Skin epidermis (tissue), 12 donors: ENCODE results near the gene DCLK2.
A peak's percentile ranks its signal among the peaks of the same experiment; 100 is the strongest.

Experiments
- H3K27ac ChIP-seq, 21 experiments: fragments of 200-600 bp; sonication (generic) in 11 of 21; one replicate each; pipeline ENCODE4 v1.5.0; 2020; ENCODE audit warnings: mild to moderate bottlenecking in 3 of 21, inconsistent platforms in 2 of 21, moderate library complexity in 2 of 21
- H3K4me3 ChIP-seq, 7 experiments: fragments of 200-600 bp; sonication (generic) in 2 of 7; one replicate each; pipeline ENCODE4 v1.5.0; 2020; ENCODE audit warnings: inconsistent platforms in 2 of 7, mild to moderate bottlenecking in 2 of 7, moderate library complexity in 1 of 7

The DCLK2 gene

DNA sequence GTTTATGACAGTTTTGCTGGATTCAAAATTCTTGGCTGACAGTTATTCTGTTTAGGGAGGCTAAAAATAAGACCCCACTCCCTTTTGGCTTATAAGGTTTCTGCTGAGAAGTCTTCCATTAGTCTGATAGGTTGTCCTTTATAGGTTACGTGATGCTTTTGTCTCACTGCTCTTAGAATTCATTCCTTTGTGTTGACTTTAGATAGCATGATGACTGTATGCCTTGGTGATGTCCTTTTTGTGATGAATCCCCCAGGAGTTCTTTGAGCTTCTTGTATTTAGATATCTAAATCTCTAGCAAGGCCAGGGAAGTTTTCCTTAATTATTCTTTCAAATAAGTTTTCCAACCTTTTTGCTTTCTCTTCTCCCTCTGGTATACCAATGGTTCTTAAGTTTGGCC lies 36.4 kb downstream of the DCLK2 start:
- Histone ChIP-seq H3K27ac (no peak overlapping the region), H3K4me3 (no peak overlapping the region)

DNA sequence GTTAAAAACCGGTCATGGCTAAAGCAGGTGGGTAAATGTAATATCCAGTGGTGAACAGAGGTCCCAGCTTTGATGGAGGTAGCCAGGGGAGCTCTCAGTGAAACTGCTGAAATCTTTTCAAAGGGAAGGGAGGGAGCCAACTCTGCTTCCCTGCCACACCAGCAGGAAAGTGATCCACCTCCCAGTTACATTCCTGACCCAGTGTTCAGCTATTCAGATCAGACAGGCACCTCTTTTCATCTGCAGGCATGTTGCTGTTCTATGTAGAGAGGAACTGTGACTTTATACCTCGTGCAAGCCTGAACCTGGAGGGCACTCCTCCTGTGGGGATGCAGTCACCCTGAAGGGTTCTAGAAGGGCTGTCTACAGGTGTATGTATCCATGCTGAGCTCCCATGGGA lies 37.6 kb downstream of the DCLK2 start:
- Histone ChIP-seq H3K27ac (no peak overlapping the region), H3K4me3 (no peak overlapping the region)

DNA sequence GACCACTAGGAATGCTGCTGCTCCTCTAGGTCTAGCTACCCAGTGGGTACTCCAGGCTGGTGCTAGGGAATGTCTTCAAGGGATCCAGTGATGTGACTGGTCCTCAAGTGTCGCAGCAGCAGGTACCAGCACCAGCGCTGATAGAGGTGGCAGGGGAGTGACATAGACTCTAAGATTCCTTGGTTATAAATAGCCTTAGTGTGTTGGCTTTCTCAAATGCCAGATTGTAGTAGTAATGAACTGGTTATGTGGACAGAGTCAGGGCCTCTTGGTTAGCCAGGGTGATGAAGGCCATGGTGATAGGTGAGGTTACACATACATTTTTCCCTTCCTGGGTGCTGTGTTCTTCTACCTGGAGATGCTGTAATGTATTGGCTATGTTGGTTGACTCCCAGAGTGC lies 38.3 kb downstream of the DCLK2 start:
- Histone ChIP-seq H3K4me3 (no peak overlapping the region), H3K27ac (no peak overlapping the region)

DNA sequence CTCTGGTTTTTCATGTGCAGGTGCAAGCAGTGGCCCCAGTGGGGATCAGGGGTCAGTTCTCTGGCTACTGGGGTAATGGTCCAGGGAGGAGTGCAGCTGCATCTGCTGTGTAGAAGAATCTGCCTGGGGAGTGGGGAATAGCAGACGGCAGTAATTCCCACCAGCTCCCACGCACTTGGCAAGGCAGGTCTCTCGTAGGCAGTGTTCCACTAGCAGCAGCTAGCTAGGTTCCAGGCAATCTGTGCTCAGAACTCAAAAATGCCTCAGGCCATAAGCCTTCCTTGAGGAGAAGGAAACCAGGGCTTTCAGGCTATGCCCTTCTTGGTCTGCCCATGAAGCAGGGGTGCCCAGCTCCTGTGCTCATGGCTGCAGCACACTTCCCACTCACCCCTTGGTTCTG lies 38.8 kb downstream of the DCLK2 start:
- Histone ChIP-seq H3K27ac (no peak overlapping the region), H3K4me3 (no peak overlapping the region)

DNA sequence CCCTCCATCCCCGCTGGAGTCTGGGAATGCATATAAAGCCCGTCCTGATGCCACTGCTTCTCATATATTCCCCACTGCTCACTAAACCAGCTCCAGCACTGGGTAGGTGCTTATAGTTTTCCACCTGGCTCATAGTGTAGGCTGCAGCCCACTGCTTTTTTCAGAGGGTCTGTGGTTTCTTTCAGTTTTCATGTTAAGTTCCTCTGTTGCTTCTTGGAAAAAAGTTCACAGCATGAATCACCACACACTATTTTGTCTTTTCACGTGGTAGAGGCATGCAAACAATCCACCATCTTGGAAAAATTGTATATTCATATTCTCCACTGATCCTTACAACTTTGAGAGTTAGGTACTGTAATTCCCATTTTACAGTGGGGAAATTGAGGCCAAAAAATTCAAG lies 39.4 kb downstream of the DCLK2 start:
- no peak overlapping the region for H3K27ac ChIP-seq
- no peak overlapping the region for H3K4me3 ChIP-seq

DNA sequence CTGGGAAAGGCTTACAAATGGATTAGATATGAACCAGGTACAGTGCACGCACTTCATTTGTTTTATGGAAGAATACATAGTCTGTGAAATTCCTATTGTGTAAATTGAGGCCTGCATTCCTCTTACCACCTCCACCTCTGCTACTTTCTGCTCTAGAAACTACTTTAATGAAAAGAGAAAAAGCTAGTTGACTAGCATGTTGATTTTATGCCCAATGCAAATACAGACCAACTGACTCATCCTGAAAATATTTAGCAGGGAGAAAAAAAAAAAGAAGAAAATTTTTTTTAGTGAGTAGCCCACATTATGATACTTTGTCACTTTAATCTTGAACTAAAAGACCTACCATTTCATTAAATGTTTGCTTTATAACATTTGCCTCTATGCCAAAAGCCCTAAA lies 41.2 kb downstream of the DCLK2 start:
- H3K4me3 ChIP-seq = no peak overlapping the region
- H3K27ac ChIP-seq = no peak overlapping the region

DNA sequence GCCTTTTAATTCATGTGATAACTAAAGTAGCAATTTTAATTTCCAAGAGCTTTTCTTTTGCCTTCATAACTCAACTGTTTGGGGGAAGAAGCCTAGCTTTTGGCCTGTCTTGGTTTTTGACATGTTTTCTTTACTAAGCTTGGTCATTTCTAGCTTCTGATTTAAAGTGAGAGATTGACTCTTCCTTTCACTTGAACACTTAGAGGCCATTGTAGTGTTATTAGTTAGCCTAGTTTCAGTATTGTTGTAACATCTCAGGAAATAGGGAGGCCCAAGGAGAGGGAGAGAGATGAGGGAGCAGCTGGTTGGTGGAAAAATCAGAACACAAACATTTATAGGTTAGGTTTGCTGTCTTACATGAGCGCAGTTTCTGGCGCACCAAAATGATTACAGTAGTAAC lies 44.8 kb downstream of the DCLK2 start:
- no peak overlapping the region for H3K4me3 ChIP-seq
- H3K27ac ChIP-seq = no peak overlapping the region

DNA sequence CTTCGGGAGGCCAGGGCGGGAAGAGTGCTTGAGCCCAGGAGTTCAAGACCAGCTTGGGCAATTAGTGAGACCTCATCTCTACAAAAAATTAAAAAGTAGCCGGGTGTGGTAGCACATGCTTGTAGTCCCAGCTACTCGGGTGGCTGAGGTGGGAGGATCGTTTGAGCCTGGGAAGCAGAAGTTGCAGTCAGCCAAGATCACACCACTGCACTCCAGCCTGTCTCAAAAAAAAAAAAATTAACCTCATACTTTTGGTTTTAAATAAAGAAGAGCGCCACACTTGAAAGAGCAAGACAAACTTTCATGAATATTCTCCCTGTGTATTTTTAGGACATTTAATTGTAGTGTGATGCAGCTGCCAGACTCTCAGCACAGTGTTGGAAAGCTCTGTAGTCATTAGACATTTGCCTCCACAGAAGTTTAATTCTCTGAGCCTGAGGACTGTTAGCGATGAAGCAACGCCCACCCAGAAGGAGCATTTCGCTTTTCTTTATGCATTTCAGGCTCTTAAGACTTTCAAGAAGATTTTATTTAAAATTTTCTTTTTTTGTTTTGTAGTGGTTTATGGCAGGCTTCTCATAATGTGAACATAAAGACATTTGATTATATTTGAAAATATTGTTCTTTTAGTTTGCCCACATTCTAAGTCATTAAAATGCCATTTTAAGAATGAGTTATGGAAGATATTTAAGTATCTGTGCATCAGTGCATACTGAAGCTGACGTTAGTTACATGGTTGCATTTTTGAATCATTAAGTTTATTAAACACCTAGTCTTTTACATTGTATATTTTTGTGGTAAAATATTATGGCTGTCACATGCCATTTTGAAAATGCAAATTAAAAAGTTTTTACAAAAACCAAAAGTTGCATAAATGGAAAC lies 45.8 kb downstream of the DCLK2 start:
- H3K27ac ChIP-seq = no peak overlapping the region
- no peak overlapping the region for H3K4me3 ChIP-seq

DNA sequence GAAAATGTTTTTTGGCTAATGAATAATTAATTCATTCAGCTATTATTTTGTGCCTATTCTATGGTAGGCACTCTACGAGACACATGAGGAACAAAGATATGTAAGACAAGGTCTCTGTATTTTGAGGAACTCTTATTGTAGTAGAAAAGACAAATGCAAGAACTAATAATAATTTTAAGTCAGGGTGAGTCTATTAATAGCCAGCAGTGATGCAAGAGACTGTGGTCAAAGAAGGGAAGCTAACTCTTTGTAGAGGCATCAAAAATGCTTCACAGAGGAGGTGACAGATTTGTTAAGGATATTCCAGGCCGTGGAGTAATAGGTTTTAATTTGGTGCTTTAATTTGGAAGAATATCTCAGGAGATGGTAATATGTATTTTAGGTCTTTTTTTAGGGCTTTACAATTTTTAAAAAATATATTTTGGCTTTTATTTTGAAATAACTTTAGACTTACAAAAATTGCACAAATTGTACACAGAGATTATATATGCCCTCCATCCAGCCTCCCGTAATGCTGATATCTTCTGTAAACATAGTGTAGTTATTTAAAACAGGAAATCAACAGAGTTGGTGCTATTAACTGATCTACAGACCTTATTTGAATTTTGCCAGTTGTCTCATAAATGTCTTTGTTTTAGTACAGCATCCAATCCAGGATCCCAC lies 48.1 kb downstream of the DCLK2 start:
- Histone ChIP-seq H3K4me3 (no peak overlapping the region), H3K27ac (no peak overlapping the region)

DNA sequence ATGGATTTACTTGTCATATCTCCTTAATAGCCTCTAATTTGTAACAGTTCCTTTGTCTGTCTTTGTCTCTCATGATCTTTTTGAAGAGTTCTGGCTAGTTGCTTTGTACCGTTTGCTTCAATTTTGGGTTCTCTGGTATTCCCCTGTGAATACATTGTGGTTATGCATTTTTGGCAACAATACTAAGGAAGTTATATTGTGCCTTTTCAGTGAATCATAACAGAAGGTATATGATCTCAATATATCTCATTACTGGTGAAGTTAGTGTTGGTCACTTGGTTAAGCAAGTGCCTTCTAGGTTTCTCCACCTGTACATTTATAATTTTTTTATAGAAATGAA lies 48.6 kb downstream of the DCLK2 start:
- no peak overlapping the region for H3K27ac ChIP-seq
- no peak overlapping the region for H3K4me3 ChIP-seq

DNA sequence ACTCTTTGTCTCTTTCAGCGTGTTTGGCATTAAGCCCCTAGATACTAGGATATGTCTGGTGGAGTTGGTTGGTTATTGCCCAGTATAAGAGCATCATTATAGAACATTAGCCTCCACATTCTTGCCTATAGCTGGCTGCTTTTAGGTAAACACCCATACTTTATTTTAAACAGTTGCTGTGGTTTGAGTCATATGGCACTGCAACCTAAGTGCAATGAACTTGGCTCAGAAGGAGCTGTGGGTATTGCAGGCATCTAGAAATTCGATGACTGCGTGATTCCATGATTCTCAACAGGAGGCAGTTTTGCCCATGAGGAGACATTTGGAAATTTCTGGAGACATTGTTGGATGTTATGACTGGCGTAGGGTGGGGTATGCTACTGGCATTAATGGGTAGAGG lies 49.5 kb downstream of the DCLK2 start:
- Histone ChIP-seq H3K27ac (no peak overlapping the region), H3K4me3 (no peak overlapping the region)

DNA sequence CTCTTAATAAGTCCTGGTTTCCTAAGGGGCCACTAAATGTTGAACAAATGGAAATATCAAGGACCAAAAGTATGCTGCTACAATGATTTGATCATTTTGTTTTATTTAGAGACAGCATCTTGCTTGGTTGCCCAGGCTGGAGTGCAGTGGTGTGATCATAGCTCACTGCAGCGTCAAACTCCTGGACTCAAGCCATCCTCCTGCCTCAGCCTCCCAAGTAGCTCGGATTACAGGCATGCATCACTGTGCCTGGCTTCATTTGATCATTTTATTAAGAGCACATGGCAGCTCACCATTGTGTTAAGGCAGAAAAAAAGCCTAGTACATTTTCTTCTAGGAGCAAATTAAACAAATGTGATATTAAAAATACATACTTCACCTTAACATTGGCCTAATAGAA lies 52.7 kb downstream of the DCLK2 start:
- Histone ChIP-seq H3K27ac (no peak overlapping the region), H3K4me3 (no peak overlapping the region)

DNA sequence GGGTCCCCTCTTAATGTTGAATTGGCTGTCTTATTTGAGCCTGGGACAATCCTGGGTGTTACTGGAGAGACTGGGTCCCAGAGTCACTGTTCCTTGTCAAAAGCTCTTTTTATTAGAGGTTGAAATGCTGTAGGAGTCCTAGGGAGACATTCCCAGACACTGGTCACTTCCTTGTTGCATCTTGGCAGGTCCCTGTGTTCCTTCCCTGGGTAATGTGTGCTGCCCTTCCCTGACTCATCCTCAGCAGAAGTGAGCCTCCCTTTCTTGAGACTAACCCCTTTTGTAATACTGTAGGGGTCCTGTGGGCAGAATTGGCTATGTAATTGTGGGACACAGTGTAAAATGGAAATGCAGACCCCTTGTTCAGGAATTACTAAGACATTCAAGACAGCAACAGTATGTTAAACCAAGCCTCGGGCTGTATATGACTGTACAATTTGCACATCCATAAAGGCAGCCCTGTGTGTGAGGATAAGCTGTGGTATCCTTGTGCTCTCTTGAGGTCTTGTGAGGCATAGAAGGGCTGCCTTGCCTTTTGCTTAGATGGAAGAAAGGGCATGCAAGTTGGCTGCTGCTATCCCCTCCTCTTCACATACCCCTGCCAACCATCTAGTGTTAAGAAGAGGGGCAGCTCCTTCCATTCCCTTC lies 53.5 kb downstream of the DCLK2 start:
- H3K4me3 ChIP-seq = no peak overlapping the region
- no peak overlapping the region for H3K27ac ChIP-seq

DNA sequence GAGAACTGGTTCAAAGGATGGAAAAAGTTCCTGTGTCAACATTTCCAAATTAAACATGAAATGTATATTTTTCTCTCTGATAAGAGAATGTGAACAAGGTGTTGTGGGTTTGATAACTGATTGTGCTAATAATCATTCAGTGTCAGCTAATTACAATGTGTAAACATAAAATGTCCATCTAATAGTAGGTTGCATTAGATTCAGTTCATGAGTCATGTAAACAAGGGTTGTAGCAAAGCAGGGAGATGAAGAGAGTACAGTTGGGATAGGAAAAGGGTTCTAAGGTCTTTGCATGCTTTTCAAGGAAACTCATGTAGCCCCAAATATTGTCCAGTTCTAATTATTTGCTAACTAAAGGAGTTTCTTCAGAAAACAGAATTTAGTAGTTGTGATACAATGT lies 55.4 kb downstream of the DCLK2 start:
- no peak overlapping the region for H3K27ac ChIP-seq
- no peak overlapping the region for H3K4me3 ChIP-seq

DNA sequence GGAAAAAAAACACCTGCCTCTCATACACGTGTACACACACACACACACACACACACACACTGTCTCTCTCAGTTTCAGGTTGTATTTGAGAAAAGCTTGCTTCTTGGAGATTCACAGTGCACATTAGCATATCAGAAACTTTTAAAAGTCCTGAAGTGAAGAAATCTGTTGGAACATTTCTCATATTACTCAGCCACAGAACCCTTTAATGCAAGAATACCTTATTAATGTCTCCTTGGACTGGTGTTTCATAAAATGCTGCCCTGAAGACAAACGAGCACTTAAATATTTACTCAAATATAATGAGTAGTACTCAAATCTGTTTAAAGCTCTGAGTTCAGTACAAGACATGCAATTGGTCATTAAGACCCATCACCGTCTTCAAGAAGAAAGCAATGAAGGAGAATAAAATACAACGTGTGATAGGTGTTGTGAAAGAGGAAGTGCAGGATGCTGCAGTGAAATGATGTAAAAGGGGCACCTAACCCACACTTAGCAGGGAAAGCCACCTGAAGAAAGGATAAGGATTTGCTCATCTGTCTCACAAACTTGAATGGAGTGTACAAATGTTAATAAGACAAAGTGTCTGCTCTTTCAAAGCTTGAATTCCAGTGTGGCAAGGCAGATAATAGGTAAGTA lies 57.0 kb downstream of the DCLK2 start:
- Histone ChIP-seq H3K4me3 (no peak overlapping the region), H3K27ac (no peak overlapping the region)

DNA sequence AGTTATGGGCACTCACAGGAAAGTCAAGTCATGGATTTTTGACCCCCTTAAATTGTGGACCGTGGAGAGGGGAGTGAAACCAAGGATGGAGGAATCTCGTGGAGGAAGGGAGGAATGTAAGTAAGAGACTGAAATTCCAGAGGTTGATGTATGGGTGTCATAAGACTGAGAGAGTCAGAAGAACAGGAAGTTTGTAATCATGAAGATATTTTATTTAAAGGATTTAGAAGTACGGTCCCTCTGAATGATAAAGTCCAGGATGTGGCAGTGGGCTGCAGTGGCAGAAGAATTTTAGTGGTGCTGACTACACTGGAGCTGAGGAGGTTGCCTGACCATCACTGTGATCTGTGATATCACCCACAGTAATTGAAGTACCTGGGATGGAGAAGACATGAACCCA lies 57.8 kb downstream of the DCLK2 start:
- Histone ChIP-seq H3K4me3 (no peak overlapping the region), H3K27ac (no peak overlapping the region)

DNA sequence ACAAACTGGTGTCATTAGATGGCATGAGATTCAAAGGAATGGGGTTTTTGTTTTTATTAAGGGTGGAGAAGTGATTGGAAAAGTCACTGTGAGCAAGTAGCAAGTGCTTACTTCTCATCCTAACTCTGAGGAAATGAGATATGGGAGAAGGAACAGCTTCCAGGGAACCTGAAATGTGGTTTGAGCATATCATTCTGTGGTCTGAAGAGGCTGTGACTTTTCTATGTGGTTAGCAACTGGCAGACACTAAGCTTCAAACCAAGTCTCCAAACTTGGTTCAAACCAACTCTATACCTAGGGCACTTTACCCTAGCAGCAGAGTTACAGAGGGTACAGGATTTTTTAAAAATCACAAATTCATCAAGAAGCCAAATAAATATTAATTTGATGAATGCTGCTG lies 58.2 kb downstream of the DCLK2 start:
- no peak overlapping the region for H3K27ac ChIP-seq
- H3K4me3 ChIP-seq = no peak overlapping the region

DNA sequence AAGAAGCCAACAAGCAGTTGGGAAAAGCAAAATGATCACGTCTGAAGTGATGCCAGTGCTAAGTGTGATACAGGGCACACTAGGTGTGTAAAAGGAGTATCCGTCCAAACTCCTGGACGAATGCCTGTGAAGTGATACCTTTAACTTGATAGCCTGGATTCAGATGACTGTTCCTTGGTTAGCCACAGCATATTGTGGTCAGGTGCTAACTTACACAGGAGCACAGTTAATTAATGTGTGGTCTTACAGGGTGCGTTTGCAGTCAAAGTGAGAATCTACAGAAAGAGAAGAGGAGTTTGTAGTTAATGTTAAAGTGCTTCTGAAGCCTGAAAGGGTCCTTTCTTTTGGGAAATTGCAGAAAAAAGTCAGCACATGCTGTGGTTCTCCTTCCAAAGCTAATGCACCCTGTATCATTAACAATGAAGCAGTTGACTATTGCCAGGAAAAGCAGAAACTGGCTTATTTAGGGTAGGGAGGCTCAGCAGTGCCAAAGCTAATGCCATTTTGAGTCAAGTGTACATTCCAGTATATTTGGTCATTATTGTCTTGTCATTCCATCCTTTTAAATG lies 61.1 kb downstream of the DCLK2 start:
- H3K27ac ChIP-seq = no peak overlapping the region
- H3K4me3 ChIP-seq = no peak overlapping the region

DNA sequence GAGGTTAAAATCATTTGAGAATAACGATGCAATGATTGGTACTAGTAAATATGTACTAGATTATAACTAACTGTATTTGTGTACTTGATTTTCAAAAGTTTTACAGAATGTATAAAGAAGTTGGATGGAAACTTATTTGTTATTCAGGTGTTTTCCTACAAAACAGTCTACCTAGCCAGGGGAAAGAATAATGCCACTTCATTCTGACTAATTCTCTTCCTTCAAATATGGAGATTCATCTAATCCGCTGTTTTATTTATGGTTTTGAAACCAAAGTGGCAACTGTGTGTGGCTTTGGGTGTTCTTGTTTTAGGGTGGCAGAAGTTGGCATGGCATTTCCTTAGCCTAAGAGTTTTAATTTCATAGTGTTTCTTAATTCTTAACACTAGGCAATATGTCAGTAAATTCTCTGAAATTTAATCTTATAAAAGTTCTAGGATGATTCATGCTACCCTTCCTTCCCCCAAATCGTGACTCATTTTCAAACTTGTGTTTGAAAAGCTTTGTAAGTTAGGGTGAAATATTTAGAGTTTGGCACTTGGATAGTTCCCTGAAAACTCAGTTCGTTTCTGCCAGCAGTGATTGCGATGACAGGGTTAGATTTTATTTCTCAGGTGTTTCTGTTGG lies 62.6 kb downstream of the DCLK2 start:
- Histone ChIP-seq H3K4me3 (no peak overlapping the region), H3K27ac (peak overlapping the region in 2 of 21 experiments; percentile 19 to 20)

DNA sequence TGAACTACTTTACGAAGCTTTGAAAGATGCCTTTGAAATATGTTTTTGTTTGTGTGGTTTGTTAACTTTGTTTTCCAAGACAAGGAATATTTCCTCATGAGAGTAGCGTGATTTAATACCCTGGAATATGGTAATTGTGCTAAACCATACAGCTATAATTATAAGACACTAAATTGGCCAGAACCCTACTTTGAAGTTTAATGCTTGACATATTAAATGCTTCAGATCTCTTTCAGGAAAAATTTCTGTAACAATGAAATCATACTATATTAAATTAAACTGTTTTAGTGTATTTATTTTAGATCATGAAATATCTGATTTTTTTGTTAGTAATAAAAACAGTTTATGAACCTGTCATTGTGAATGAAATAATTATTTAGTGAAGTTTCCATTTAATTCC lies 63.5 kb downstream of the DCLK2 start:
- H3K27ac ChIP-seq = peak overlapping the region in 2 of 21 experiments; percentile 19 to 20
- no peak overlapping the region for H3K4me3 ChIP-seq
